GM23338 (cell line): ENCODE data around the gene CHD8. TPM values are rescaled to one million over a fixed set of nuclear protein-coding genes. Genes with fewer than 3 reads are reported as not detected.

Experiments
- CREB1 ChIP-seq: fragments of 250-450 bp; sonication (Bioruptor Pico); IDR thresholded peaks from 2 replicates; pipeline ENCODE4 v1.5.0; 2020; ENCODE audit warnings: low read depth, mild to moderate bottlenecking, moderate library complexity
- CTCF ChIP-seq, 2 experiments: fragments of 200-600 bp in 1 of 2; sonication (generic) in 1 of 2; conservative IDR thresholded peaks; 2 replicates each; pipeline versions ENCODE4 v1.5.1 to v1.6.1; 2016 to 2017; ENCODE audit warnings: antibody characterized with exemption in 2 of 2, low read depth in 2 of 2, mild to moderate bottlenecking in 2 of 2, moderate library complexity in 1 of 2
- EZH2 ChIP-seq: fragments of 200-600 bp; sonication (generic); IDR thresholded peaks from one replicate; pipeline ENCODE4 v1.8.0; 2017; ENCODE audit warnings: antibody characterized with exemption, mild to moderate bottlenecking, low read depth; ENCODE audit not compliant: unreplicated experiment
- JUNB ChIP-seq: IDR thresholded peaks from one replicate; pipeline ENCODE4 v1.6.1; 2016; ENCODE audit warnings: antibody characterized with exemption; ENCODE audit not compliant: unreplicated experiment
- NANOG ChIP-seq: IDR thresholded peaks from 2 replicates; pipeline ENCODE4 v1.6.1; 2016; ENCODE audit warnings: antibody characterized with exemption, borderline replicate concordance
- POLR2AphosphoS5 ChIP-seq: IDR thresholded peaks from 2 replicates; pipeline ENCODE4 v1.6.1; 2016; ENCODE audit warnings: antibody characterized with exemption, low read depth
- STAT1 ChIP-seq: IDR thresholded peaks from one replicate; pipeline ENCODE4 v1.6.1; 2016; ENCODE audit warnings: antibody characterized with exemption; ENCODE audit not compliant: unreplicated experiment
- ZNF114 ChIP-seq: fragments of 250-450 bp; sonication (Bioruptor Pico); IDR thresholded peaks from 2 replicates; pipeline ENCODE4 v1.5.0; 2020; ENCODE audit warnings: mild to moderate bottlenecking, moderate library complexity
- ZNF331 ChIP-seq: fragments of 250-450 bp; sonication (Bioruptor Pico); IDR thresholded peaks from 2 replicates; pipeline ENCODE4 v1.5.0; 2020; ENCODE audit warnings: low read depth, mild to moderate bottlenecking, moderate library complexity
- ZNF462 ChIP-seq: fragments of 250-450 bp; sonication (Bioruptor Pico); IDR thresholded peaks from 2 replicates; pipeline ENCODE4 v1.5.0; 2020; ENCODE audit warnings: mild to moderate bottlenecking, moderate library complexity
- polyA plus RNA-seq: library from polyadenylated mRNA; unstranded; fragments of >200 nt; fragmentation: Nextera tagmentation; extraction: Ambion mirVana; gene quantifications from 2 replicates; pipeline ENCODE4 v1.2.1, GENCODE V29; 2016
- total RNA-seq: library from RNA; depleted of rRNA; stranded (reverse); fragments of >200 nt; shearing (Covaris generic); gene quantifications from 2 replicates; pipeline ENCODE4 v1.2.3, GENCODE V29; 2014
- TF ChIP-seq, protein P1 (sequence below): IDR thresholded peaks from 2 replicates; pipeline ENCODE4 v1.6.1; 2016; ENCODE audit warnings: antibody characterized with exemption

Gene CHD8
- total and polyA plus RNA-seq, 2 experiments from 2014 or later = 96.2 to 129 TPM

DNA sequence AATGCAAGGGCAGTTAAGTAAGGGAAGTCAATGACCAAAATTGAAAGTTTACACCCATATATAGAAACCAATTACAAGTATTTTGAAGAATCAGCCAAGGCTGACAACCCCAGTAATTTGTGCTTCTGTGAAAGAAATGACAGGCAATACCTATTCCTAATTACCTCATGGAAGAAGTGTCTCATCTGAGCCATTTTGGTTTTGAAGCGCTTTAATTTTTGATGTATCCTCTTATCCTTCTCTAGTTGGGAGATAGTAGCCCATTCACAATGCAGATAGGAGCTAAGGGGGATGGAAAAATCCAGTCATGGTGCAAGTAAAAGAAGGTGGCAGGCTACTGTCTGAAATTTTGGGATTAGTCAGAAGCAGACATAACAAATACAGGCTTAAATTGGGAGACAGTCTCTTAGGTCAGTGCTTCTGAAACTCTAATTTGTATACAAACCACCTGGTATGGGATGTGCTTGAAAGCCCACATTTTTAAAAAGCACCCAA lies 41.7 kb downstream of the CHD8 start (continued):
- TF ChIP-seq ZNF462 (CRISPR knock-in tag) = no peak
- TF ChIP-seq CREB1 (CRISPR knock-in tag) = no peak
- TF ChIP-seq, protein P1, sequence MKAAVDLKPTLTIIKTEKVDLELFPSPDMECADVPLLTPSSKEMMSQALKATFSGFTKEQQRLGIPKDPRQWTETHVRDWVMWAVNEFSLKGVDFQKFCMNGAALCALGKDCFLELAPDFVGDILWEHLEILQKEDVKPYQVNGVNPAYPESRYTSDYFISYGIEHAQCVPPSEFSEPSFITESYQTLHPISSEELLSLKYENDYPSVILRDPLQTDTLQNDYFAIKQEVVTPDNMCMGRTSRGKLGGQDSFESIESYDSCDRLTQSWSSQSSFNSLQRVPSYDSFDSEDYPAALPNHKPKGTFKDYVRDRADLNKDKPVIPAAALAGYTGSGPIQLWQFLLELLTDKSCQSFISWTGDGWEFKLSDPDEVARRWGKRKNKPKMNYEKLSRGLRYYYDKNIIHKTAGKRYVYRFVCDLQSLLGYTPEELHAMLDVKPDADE = no peak
- no peak for TF ChIP-seq ZNF114 (CRISPR knock-in tag)
- no peak for TF ChIP-seq NANOG
- no peak for TF ChIP-seq JUNB
- TF ChIP-seq POLR2AphosphoS5 = no peak
- no peak for TF ChIP-seq ZNF331 (CRISPR knock-in tag)
- no peak for TF ChIP-seq EZH2
- no peak for TF ChIP-seq CTCF (conservative IDR thresholded peaks at IDR 0.05; ENCODE audit: low read depth in 2 of 2)
- no peak for TF ChIP-seq STAT1
